HG03565 (cell line): ENCODE measurements around the gene MAPKAPK2.

Source experiments
- ATAC-seq: cut with Tn5 transposase; IDR thresholded peaks from one replicate; pipeline ENCODE4 v1.9.1; 2021; ENCODE audit warnings: mild to moderate bottlenecking, moderate library complexity; ENCODE audit not compliant: unreplicated experiment

MAPKAPK2 gene

DNA sequence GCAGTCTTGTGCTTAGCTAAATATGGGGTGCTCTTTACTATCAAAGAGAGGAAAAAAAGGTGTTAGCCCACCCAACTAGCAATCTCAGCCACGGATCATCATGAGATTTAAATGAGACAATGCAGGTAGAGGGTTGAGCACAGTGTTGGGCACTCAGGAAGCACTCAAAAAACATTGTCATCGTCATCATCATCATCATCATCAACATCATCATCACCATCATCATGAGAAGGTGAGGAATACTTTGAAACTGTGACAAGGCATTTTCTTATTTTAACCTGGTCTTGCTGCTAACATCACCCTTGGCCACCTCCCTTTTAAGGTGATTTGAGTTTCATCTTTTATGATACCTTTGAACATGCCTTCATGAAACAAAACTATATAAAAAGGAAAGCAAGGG lies 3.3 kb upstream of the MAPKAPK2 start:
- no peak for ATAC-seq

DNA sequence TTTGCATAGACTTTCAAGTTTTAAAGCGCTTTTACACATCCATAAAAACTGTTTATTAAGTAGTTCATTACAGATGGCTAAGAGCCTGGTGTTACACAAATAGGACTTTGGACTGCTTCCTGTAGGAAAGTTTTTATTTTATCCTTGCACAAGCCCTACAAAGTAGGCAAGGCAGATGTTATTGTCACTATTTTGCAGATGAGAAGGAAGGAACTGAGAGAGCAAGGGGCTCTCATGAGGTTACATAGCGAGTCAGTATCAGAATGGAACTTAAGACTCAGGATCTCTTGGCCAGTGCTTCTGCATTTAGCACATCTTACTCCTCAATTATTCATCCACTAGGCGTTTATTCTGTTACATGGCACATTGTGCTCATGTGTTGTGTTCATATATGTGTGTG lies 2.6 kb upstream of the MAPKAPK2 start:
- ATAC-seq, result no peak

DNA sequence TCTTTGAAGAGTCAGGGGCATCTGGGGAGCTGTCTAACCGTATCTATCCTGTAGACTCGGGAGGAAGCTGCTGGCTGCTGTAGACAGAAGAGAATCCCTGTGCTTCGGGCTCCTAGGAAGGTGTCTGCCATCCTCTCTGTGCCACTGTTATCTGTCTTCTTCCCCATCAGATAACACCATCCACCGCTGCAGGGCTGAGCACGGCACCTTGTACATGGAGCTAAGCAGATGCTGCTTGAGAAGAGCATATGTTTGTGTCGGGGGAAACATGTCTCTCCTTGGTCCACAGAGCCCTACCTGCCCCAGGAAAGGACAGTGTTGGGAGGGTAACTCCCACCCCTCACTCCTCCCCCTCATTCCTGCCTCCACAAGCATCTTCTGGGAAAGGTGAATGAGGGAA lies 1.4 kb upstream of the MAPKAPK2 start:
- no peak for ATAC-seq

DNA sequence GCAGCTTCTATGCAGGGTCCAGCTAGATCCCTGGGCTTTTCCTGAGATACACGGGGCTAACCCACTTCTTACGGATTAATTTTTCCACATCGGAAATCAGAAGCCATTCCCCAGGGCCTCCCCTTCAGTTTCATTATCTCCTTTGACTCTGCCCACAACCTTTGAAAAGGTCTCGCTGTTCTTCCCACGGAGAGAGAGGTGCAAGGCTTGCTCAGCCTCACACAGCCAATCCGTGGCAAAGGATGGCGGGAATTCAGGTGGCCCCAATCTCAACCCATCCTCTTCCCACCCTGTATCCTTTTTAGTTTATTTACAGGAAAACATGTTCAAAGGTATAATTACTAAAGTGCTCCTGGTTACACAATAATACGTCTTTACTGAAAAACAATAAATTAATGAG lies 702 bp upstream of the MAPKAPK2 start:
- no peak for ATAC-seq

DNA sequence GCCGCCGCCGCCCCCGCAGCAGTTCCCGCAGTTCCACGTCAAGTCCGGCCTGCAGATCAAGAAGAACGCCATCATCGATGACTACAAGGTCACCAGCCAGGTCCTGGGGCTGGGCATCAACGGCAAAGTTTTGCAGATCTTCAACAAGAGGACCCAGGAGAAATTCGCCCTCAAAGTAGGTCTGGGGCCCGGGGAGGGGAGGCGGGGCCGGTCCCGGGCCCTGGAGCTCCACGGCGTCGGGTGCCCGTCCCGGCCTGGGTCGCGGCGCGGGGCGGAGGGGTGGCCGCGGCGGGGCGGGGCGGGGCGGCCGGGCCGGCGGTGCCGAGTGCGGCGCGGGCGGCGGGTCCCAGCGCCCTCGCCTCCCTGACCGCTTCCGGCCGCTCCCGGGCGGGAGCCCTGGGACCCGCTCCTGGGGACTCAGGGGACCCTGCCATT lies 646 bp downstream of the MAPKAPK2 start:
- ATAC-seq, result no peak

DNA sequence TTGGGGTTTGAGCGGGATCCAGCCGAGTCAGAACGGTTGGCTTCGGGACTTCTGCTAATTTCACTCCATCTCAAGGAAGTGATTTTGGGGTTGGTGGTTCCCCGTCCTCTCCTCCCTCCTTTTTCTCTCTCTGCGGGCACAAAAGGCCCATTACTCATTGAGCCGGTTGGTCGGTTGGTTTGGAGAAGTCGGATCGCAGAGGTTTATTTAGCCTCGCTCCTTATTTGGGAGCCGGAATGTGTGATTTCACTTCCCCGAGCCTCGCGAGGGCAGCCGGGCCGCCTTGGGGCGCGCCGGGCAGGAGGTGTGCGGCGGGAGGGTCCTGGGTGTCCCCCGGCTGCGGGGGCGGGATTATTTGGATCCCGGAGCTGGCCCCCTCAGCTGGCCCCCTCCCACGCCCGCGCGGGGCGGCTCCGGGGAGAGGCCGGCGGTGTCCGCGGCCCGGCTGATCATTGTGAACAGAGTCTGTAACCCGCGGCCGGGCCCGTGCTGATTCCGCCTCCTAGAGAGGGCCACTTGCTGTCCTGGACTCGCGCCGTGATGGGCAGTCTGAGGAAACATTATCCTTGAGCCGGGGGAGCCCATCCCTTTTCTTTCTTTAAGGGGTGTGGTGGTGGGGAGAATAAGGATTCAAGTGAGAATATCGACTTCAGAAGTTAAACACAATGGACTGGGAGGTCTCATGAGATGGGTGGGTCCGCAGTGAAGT lies 1.2 kb downstream of the MAPKAPK2 start:
- no peak for ATAC-seq

DNA sequence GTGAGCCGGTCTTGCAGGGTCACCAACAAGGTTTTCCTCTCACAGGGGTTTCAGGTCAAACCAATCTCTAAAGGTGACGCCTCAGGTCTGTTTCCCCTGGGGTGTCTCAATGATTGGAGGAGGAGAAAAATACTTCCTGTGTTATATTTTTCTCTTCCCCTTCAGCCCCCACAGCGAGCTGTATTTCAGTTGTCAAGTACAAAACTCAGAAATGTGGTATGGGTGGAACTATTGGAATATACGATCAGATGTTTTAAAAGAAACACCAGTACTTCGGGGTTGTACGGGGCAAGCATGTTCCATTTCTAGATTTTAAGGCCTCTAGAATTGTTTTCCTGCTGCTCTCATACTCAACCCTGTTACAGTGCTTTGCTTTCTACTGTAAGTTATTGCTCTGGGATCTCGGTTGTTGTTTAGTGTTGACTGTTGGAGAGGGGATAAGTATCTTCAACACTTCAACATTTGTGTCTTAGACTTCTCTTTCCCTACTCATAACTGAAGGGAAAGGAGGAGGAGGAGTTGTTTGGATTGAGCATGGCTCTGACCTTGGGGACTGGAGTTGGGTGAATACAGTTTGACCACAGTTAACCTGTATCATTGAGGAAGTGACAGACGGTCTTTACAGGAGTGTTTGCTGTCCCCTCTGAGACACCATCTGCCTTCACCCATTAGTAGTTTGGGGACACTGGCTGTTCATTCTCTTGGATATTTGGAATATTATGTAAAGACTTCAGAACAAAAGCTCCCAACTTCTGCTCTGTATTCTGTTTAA lies 2.0 kb downstream of the MAPKAPK2 start:
- no peak for ATAC-seq

DNA sequence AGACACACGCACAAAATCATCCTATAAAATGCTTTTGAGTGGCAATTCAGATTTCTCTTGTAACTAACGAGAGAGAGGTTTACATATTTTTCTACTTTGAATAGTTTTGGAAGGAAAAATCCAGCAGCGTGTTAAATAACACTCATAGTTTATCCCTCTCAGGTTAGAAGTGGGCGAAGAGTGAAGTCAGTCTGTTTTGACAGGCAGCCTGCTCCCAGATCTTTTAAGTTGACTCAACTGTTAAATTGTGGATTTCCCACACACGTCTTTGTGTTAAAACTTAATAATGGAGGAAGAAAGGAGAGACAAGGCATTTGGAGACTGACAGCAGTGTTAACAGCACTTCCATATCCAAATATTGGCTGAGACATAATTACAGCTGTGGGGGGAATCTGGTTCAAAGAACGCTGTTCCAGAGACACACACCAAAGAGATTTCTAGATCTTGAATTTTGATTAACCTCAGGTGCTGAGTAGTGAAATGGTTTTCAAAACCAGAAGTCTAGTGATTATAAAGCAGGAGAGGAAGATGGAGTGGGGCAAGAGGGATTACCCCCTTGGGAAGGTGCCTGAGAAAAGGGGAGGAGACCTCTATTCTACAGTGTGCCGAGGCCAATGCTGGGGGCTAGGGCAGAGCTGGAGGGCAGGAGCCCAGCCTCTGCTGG lies 2.7 kb downstream of the MAPKAPK2 start:
- no peak for ATAC-seq

DNA sequence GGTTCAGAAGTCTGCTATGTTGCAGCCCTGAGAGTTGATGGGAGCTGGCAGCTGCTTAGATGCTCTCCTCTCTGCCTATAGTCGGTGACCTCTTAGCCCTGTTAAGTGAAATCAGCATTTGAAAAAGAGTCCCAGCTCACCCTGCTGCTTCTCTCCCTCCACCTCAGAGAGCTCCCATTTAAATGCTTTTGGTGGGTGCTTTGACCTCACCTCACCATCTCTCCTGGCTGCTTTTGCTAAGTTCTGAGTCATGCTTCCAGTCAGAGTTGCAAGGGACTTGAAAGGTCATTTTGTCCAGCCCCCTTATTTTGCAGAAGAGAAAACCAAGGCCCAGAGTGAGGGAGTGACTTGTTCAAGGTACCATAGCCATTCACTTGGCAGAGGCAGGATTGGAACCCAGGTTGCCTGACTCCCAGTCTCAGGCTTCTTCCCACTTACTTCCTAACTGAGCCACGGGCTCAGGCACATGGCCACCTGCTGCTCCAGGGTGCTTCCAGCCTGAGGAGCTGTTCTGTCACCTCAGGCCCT lies 3.3 kb downstream of the MAPKAPK2 start:
- no peak for ATAC-seq

DNA sequence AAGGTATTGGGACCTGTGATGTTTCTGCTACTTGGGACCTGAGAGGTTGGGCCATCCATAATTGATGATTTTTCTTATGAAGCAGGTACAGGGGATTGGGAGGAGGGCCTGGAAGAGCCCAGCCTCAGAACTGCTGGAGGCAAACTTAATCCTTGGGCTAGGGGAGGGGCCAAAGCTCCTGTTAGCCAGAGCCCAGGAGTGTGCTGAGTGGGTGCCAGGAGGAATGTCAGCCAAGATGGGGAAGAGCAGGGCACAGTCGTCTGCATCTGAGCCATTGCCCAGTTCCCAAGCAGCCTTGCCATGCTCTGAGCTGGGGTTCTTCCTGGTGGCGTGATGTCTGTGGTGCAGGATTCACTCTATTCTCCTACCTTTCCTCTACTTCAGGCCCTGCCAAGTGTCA lies 5.8 kb downstream of the MAPKAPK2 start:
- ATAC-seq, result no peak

DNA sequence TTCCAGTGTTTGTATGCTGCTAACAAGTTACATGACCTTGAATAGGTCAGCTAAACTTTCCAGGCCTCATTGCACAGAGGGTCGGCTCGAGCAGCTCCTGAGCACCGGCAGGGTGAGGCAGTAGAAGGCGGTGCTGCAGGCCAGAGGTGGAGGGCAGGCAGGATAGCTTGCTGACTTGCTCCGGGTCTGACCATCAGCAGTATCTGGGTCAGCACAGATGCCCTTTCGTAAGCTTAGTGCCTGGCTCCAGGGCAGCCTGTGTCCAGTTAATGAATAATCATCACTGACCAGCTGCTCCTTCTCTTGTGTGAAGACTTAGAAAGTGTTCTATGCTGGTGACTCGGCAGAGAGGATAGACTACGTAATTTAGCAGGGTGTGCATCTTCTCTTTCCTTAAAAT lies 6.9 kb downstream of the MAPKAPK2 start:
- ATAC-seq, result no peak

DNA sequence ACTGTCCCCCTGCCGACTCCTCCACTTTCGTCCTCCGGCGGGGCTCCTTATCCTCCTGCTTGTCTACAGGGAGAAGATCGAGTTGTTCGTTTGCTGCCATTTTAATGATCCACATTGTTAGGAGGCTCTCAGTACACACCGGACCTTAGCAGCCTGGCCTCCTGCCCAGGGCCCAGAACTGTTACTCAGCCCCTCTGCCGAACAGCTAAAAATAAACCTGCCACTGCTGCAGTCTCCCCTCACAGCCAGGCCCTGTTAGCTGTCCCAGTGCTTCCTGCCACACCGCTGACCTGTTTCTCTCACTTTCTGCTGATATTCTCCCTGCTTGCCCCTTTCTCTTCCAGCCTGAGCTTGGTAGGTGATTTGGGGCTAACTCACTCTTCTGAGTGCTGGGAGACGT lies 8.3 kb downstream of the MAPKAPK2 start:
- ATAC-seq, result no peak

DNA sequence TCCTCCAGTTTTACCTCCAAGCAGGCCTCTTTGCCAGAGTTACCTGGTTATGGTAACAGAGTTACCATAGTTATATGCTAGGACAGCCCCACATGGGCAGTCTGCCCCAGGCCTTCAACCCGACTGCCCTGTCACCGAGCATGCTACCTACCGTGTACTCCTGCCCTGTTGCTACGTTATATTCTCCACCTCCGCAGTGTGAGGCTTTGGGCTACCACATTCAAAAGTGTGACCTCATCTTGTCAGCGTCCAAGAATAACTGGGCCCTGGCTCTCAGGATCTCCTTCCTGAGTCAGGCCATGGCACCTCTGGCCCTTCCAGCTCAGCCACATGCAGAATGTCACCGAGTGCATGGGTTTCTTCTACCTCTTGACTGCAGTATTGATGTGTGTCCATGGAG lies 8.9 kb downstream of the MAPKAPK2 start:
- ATAC-seq, result no peak

DNA sequence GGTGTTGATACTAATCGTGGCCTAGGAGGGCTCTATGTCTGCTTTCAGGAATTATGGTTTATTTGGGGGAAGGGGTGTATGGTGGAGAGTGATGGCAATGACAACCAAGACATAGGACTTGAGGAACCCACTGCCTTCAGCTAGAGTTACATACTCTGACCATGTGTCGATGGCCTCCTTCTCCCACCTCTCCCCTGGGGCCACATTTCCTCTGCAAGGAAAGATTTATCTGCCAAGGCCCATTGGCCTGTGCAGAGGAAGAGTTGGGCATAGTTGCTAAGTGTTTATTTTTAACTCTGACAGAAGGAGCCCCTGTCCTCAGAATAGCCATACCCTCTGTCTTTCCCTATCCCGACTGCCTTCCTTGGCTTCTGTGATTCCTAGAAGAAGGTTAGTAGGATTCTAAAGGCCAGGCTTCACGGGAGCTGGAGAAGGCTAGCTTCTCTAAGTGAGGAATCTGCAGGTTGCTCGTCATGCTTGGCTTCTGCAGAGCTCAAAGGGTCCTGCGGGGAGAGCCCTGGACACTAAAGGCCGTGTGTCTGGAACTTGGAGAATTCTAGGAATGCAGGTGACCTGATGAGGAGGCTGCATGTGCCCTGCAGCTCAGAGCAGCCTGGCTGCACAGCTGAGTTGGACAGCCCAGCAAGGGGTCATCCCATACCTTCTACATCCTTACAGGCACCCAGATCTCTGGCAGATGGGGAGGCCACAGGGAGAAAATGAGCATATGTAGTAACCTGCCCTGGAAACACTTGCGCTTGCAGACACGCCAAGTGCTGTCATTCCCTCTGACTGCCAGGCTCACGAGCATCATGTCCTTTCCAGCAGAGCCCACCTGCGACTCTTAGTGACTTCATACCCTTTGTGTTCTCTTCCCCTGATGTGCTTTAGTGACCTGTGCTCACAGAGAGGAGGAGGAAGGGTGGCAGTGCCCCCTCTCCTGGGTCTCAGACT lies 9.7 kb downstream of the MAPKAPK2 start:
- no peak for ATAC-seq

DNA sequence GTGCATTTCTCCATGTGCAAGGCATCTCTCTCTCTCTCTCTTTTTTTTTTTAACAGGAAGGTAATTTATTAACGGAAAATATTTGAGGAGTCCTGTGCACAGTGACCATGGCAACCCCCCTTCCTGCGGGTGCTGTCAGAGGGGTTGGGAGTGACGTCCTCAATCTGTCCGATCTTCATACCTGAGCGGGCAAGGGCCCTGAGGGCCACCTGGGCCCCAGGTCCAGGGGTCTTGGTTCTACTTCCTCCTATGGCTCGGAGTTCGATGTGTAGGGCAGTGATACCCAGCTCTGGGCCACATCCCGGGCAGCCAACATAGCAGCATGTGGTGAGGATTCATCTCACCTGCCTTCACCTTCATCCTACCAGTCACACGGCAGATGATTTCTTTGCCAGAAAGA lies 11.0 kb downstream of the MAPKAPK2 start:
- no peak for ATAC-seq

DNA sequence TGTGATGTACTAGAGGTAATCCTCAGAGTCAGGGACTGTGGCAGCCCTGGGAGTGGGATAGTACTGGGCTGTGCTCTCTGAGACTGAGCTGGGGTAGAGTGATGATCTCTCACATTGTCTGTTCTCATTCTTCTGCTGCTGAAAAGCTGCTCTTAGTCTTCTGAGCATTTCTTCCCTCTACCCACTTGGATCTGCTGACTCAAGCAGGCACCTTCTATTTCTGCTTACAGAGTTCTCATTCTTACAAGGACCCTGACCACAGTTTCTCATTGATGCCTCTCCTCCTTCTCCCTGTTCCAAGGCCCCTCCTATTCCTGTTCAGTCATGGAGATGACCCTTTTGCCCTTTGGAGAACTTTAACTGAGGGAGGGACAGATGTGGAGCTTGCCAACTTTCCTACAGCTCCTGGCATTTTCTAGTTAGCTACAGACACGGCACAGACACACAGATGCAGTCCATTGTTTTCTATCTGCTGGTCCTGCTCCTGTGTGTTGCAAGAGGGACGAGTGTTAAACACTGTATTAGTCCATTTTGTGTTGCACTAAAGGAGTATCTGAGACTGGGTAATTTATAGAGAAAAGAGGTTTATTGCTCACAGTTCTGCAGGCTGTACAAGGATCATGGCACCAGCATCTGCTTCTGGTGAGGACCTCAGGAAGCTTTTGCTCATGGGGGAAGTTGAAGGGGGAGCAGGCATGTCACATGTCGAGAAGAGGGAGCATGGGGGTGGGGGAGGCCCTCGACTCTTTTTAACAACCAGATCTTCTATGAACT lies 12.3 kb downstream of the MAPKAPK2 start:
- ATAC-seq, result no peak

DNA sequence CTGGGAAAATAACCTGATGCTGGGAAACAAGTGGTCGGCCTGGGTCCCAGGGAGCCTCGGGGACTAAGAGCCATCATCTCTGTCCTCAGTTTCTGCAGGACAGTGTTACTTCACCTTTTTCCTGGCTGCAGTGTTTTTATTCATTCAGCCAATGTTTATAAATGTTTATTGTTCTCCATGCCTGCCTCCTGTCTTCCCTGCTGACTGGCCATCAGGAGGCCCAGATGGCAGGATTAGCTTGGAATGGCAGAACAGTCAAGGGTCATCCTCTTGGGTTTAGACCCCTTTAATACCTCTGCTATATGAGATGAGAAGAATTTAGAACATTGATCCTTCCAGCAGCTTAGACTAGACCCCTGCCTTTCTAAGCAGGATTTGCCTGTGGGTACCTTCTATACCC lies 13.3 kb downstream of the MAPKAPK2 start:
- no peak for ATAC-seq

DNA sequence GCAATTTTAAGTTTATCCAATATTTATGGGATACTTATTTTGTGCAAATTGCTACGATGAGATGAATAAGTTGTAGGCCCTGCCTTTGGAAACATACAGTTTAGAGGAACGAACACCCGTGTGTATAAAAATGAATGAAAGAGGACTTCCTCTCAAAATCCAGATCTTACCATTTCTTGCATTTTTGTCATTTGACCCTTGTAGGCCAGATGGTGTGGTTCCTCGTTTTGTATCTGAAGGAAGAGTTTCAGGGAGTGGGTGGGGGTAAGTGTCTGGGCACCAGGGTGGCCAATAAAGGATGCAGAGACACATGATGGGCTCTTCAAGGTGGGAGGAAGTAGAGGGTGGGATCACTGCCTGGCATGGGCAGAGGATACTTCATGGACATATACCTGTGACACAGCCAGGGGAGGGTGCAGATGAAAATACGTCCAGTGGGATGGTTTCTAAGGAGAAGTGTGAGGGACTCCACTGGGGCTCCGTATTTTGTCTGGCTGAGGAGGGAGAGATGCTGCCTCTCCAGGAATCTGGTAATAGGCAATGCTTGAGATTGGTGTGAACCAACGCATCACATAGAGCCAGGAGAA lies 14.4 kb downstream of the MAPKAPK2 start:
- no peak for ATAC-seq

DNA sequence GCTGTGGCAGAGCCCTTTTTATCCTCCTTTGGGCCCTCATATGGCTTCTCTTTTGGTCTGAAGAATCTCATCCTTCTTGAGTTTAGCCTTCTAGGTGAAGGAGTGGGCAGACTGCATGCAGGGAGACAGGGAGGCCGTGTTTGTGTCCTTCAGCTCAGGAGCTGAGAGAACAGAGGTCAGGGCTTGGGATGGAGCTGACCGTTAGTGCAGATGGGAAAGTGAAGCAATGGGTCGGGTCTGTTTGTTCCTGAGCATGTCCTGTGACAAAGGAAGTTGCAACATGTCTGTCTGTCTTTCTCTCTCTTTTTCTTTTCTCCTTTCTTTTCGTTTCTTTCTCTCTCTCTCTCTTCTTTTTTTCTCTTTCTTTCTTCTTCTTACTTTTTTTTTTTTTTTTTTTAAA lies 14.9 kb downstream of the MAPKAPK2 start:
- no peak for ATAC-seq
